ENCODE results near the gene CXADR. TPM values are rescaled to one million over a fixed set of nuclear protein-coding genes. Genes with fewer than 3 reads are reported as not detected.
"Not testable (repeated sequence)": the region's sequence is repeated elsewhere in the genome, so short reads cannot be mapped to it uniquely, and the experiment has no call there.

CXADR gene
- total RNA-seq, 6 donors from 2014 or later: 19.9 to 73.0 (median 29.2) TPM

- Histone ChIP-seq H3K9me3 (no peaks in the 10 kb centered on the region), H3K27me3 (no peaks in the 10 kb centered on the region), H3K4me3 (no peak overlapping the region), H3K36me3 (no peaks in the 10 kb centered on the region), H3K27ac (no peak overlapping the region), H3K4me1 (no peaks in the 10 kb centered on the region)
- 89 to 91% methylated on average over 2 of the region's 2 CpGs for WGBS, 2 donors
- DNase-seq: no peak
- no peak for TF ChIP-seq EP300 (IDR thresholded peaks at IDR 0.05)
- no peak for TF ChIP-seq POLR2A (IDR thresholded peaks at IDR 0.05)
- TF ChIP-seq CTCF (IDR thresholded peaks at IDR 0.05): no peak
- no peak for TF ChIP-seq POLR2AphosphoS5 (IDR thresholded peaks at IDR 0.05)
- ATAC-seq (ENCODE audit: low FRiP score in 2 of 2): no peak
These were observed 33.2 kb upstream of the CXADR start for GRCh38 chr21:17479606-17480005.

- 74 to 77% methylated on average over 1 of the region's 1 CpG for WGBS, 2 donors
- Histone ChIP-seq H3K4me1 (no peaks in the 10 kb centered on the region), H3K36me3 (no peaks in the 10 kb centered on the region), H3K4me3 (no peak overlapping the region), H3K27me3 (no peaks in the 10 kb centered on the region), H3K27ac (no peak overlapping the region), H3K9me3 (no peaks in the 10 kb centered on the region)
- TF ChIP-seq CTCF (IDR thresholded peaks at IDR 0.05) (no peak), POLR2A (IDR thresholded peaks at IDR 0.05) (no peak), POLR2AphosphoS5 (IDR thresholded peaks at IDR 0.05) (no peak), EP300 (IDR thresholded peaks at IDR 0.05) (no peak)
- no peak for DNase-seq
- ATAC-seq (ENCODE audit: low FRiP score in 2 of 2): no peak
These were observed 29.9 kb upstream of the CXADR start for GRCh38 chr21:17482928-17483327.

GRCh38 chr21:17488620-17489019 lies 24.2 kb upstream of the CXADR start:
- H3K4me3 ChIP-seq: no peak overlapping the region
- ATAC-seq (ENCODE audit: low FRiP score in 2 of 2) (no peak), DNase-seq (no peak)
- TF ChIP-seq POLR2AphosphoS5 (IDR thresholded peaks at IDR 0.05) (no peak), CTCF (IDR thresholded peaks at IDR 0.05) (no peak), EP300 (IDR thresholded peaks at IDR 0.05) (no peak), POLR2A (IDR thresholded peaks at IDR 0.05) (no peak)
- H3K27me3 ChIP-seq: no peaks in the 10 kb centered on the region
- no peaks in the 10 kb centered on the region for H3K36me3 ChIP-seq
- peaks cover 0 to 9% (median 8%) of the 10 kb centered on the region in 4 donors for H3K4me1 ChIP-seq
- no peaks in the 10 kb centered on the region for H3K9me3 ChIP-seq
- H3K27ac ChIP-seq: no peak overlapping the region

- H3K4me3 ChIP-seq, H3K4me1 ChIP-seq, DNase-seq, H3K27me3 ChIP-seq, H3K9me3 ChIP-seq, H3K27ac ChIP-seq, H3K36me3 ChIP-seq: not testable (repeated sequence)
- peak; percentile 63 to 64 for ATAC-seq (ENCODE audit: low FRiP score in 2 of 2)
- whole genome bisulfite sequencing, 2 donors: 49 to 82% methylated on average over 3 of the region's 3 CpGs
These were observed 23.3 kb upstream of the CXADR start for GRCh38 chr21:17489565-17489964.

GRCh38 chr21:17491716-17492414 lies 21.0 kb upstream of the CXADR start:
- Histone ChIP-seq H3K4me1 (peaks cover 0 to 9% (median 8%) of the 10 kb centered on the region in 4 donors), H3K4me3 (no peak overlapping the region), H3K27ac (peak overlapping the region in 2 of 4 donors; percentile 6 to 25), H3K9me3 (no peaks in the 10 kb centered on the region), H3K27me3 (no peaks in the 10 kb centered on the region), H3K36me3 (no peaks in the 10 kb centered on the region)
- WGBS, 2 donors: 44 to 56% methylated on average over 7 of the region's 7 CpGs
- no peak for TF ChIP-seq POLR2A (IDR thresholded peaks at IDR 0.05)
- TF ChIP-seq POLR2AphosphoS5 (IDR thresholded peaks at IDR 0.05): no peak
- no peak for TF ChIP-seq EP300 (IDR thresholded peaks at IDR 0.05)
- TF ChIP-seq CTCF (IDR thresholded peaks at IDR 0.05): no peak
- DNase-seq: peak in 1 of 2 donors; percentile 48
- peak; percentile 75 to 88 for ATAC-seq (ENCODE audit: low FRiP score in 2 of 2)
